ENCODE data around the gene ABHD17B. TPM values are rescaled to one million over a fixed set of nuclear protein-coding genes. Genes with fewer than 3 reads are reported as not detected.

Gene ABHD17B
- total RNA-seq, 1 donor from 2014 or later, result 24.5 TPM

- peak; percentile 7 for DNase-seq
These were observed 91.8 kb downstream of the ABHD17B start for GRCh38 chr9:71819115-71819739.

GRCh38 chr9:71816916-71817451 lies 94.0 kb downstream of the ABHD17B start:
- DNase-seq, result peak; percentile 6

Small RNAs within 50 kb of the gene (small RNA-seq; reads per million reads assigned to genes)
- not detected for gene RF00019 (ENCODE audit: low replicate concordance)

Other genes with a start within 250 kb of the ABHD17B start
- 61.2 TPM for gene CEMIP2, start 142.7 kb downstream of the ABHD17B start, total RNA-seq
- gene C9orf85, start 446 bp upstream of the ABHD17B start, total RNA-seq, result 16.1 TPM
- not detected for gene C9orf57, start 149.4 kb upstream of the ABHD17B start, total RNA-seq
- 1.5 TPM for gene GDA, start 238.2 kb upstream of the ABHD17B start, total RNA-seq

Data from skin of body (tissue), 3 donors.